SJSA1 (cell line): ENCODE results near the gene COL6A1. TPM values are rescaled to one million over a fixed set of nuclear protein-coding genes. Genes with fewer than 3 reads are reported as not detected.

ENCODE experiments used
- DNase-seq, 2 experiments: peaks; one replicate each; pipeline ENCODE4 v3.0.0-alpha.2; 2015 to 2020; ENCODE audit warnings: low spot score in 2 of 2, low read depth in 1 of 2
- H3K27ac ChIP-seq: fragments of 250-450 bp; sonication (Bioruptor Pico); 2 replicates; pipeline ENCODE4 v1.5.1; 2020; ENCODE audit warnings: mild to moderate bottlenecking, moderate library complexity
- H3K27me3 ChIP-seq: fragments of 250-450 bp; sonication (Bioruptor Pico); replicated peaks from 2 replicates; pipeline ENCODE4 v1.5.1; 2020; ENCODE audit warnings: mild to moderate bottlenecking, moderate library complexity
- H3K36me3 ChIP-seq: fragments of 250-450 bp; sonication (Bioruptor Pico); 2 replicates; pipeline ENCODE4 v1.5.1; 2020; ENCODE audit warnings: mild to moderate bottlenecking
- H3K4me1 ChIP-seq: fragments of 250-450 bp; sonication (Bioruptor Pico); replicated peaks from 2 replicates; pipeline ENCODE4 v1.6.1; 2021; ENCODE audit warnings: mild to moderate bottlenecking
- H3K4me3 ChIP-seq: fragments of 250-450 bp; sonication (Bioruptor Pico); 2 replicates; pipeline ENCODE4 v1.5.1; 2020; ENCODE audit warnings: mild to moderate bottlenecking
- H3K9me3 ChIP-seq: fragments of 250-450 bp; sonication (Bioruptor Pico); replicated peaks from 2 replicates; pipeline ENCODE4 v1.5.1; 2020; ENCODE audit warnings: mild to moderate bottlenecking
- total RNA-seq: library from RNA; depleted of rRNA; stranded (reverse); fragments of >200 nt; shearing (Covaris generic); gene quantifications from 2 replicates; pipeline ENCODE4 v1.2.3, GENCODE V29; 2014

Gene COL6A1
- total RNA-seq, 1 experiment from 2014 or later = 149 TPM

- no peak overlapping the region for H3K4me3 ChIP-seq
- no peak for DNase-seq
- H3K9me3 ChIP-seq = no peaks in the 10 kb centered on the region
- H3K27me3 ChIP-seq = no peaks in the 10 kb centered on the region
- H3K36me3 ChIP-seq = peaks cover 63% of the 10 kb centered on the region
- no peak overlapping the region for H3K27ac ChIP-seq
- peaks cover 18% of the 10 kb centered on the region for H3K4me1 ChIP-seq
Measured at GRCh38 chr21:45986316-45987051, 4.9 kb downstream of the COL6A1 start.

DNA sequence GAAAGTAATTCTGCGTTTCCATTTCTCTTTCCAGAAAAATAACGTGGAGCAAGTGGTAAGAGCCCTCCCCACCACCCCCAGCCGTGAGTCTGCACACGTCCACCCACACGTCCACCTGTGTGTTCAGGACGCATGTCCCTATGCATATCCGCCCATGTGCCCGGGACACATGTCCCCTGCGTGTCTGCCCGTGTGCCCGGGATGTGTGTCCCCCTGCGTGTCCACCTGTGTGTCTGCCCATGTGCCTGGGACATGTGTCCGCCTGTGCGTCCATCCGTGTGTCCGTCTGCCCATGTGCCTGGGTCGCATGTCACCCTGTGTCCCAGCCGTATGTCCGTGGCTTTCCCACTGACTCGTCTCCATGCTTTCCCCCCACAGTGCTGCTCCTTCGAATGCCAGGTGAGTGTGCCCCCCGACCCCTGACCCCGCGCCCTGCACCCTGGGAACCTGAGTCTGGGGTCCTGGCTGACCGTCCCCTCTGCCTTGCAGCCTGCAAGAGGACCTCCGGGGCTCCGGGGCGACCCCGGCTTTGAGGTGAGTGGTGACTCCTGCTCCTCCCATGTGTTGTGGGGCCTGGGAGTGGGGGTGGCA lies 5.6 kb downstream of the COL6A1 start:
- no peak overlapping the region for H3K4me3 ChIP-seq
- no peak overlapping the region for H3K27ac ChIP-seq
- no peaks in the 10 kb centered on the region for H3K9me3 ChIP-seq
- H3K4me1 ChIP-seq = peaks cover 12% of the 10 kb centered on the region
- no peaks in the 10 kb centered on the region for H3K27me3 ChIP-seq
- peaks cover 67% of the 10 kb centered on the region for H3K36me3 ChIP-seq
- DNase-seq = no peak

- Histone ChIP-seq H3K9me3 (no peaks in the 10 kb centered on the region), H3K4me1 (no peaks in the 10 kb centered on the region), H3K27me3 (no peaks in the 10 kb centered on the region), H3K27ac (no peak overlapping the region), H3K36me3 (peaks cover 73% of the 10 kb centered on the region), H3K4me3 (no peak overlapping the region)
- DNase-seq = no peak
Measured at GRCh38 chr21:45988366-45989347, 7.1 kb downstream of the COL6A1 start.

GRCh38 chr21:45989355-45990048 lies 7.9 kb downstream of the COL6A1 start:
- Histone ChIP-seq H3K4me3 (no peak overlapping the region), H3K27me3 (no peaks in the 10 kb centered on the region), H3K36me3 (peaks cover 73% of the 10 kb centered on the region), H3K4me1 (no peaks in the 10 kb centered on the region), H3K9me3 (no peaks in the 10 kb centered on the region), H3K27ac (no peak overlapping the region)
- peak in 1 of 2 experiments; percentile 43 for DNase-seq

DNA sequence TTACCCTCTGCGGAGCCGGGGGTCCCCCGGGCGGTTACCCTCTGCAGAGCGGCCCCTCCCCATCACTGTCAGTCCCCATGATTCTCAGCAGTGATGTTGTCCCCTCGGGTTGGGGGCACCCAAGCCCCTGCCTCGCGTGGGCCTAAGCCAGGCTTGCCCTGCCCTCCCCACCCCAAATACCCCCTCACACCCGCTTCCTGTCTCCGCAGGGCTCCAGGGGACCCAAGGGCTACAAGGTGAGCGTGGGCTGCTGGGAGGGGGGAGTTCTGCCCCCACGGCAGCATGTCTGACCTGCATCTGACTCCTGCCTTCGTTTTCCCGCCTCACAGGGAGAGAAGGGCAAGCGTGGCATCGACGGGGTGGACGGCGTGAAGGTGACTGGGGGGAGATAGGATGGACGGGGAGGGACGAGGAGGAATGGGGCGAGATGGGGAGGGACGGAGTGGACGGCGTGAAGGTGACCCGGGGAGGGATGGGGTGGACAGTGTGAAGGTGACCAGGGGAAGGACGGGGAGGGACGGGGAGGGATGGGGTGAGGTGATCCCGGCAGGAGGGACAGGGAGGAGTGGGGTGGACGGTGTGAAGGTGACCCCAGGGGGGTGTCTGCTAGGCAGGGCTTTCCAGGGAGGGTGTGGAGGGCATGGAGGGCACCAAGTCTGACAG lies 8.6 kb downstream of the COL6A1 start:
- no peak overlapping the region for H3K4me3 ChIP-seq
- peaks cover 72% of the 10 kb centered on the region for H3K36me3 ChIP-seq
- H3K9me3 ChIP-seq = no peaks in the 10 kb centered on the region
- no peak overlapping the region for H3K27ac ChIP-seq
- no peaks in the 10 kb centered on the region for H3K4me1 ChIP-seq
- peak in 1 of 2 experiments; percentile 38 for DNase-seq
- H3K27me3 ChIP-seq = no peaks in the 10 kb centered on the region

DNA sequence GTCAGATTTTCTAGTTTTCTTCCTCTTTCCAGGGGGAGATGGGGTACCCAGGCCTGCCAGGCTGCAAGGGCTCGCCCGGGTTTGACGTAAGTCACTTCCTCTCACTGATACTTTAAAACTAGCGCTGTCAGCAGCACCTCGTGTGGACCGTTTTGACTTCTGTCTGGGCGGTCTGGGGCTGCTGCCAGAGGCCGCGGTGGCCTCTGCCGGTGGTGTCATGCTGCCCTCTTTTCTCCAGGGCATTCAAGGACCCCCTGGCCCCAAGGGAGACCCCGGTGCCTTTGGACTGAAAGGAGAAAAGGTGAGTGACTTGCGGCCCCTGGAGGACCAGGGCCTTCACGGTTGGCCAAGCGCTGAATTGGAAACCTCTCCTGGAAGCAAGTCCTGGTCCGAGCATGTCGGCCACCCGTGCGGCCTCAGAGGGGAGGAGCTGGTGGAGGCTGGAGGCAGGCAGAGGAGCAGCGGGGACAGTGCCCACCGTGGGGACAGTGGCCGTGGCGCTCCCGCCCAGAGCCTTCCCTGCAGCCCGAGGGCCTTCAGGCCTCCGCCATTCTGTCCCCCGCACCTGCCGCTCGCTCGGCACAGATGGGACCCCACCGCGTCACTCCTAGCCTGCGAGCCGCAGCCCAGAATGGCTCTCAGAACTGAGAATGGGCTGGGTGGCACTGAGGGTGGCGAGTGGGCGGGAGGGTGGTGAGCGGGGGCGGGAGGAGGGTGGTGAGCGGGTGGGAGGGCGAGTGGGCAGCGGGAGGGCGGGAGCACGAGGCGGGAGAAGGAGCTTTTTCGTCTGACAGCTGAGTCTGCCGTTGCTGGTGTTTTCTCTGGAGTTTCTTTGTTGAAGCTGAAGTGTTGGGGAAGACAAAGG lies 9.4 kb downstream of the COL6A1 start:
- Histone ChIP-seq H3K4me1 (no peaks in the 10 kb centered on the region), H3K36me3 (peaks cover 64% of the 10 kb centered on the region), H3K27ac (no peak overlapping the region), H3K27me3 (no peaks in the 10 kb centered on the region), H3K9me3 (no peaks in the 10 kb centered on the region), H3K4me3 (no peak overlapping the region)
- DNase-seq = peak in 1 of 2 experiments; percentile 39

DNA sequence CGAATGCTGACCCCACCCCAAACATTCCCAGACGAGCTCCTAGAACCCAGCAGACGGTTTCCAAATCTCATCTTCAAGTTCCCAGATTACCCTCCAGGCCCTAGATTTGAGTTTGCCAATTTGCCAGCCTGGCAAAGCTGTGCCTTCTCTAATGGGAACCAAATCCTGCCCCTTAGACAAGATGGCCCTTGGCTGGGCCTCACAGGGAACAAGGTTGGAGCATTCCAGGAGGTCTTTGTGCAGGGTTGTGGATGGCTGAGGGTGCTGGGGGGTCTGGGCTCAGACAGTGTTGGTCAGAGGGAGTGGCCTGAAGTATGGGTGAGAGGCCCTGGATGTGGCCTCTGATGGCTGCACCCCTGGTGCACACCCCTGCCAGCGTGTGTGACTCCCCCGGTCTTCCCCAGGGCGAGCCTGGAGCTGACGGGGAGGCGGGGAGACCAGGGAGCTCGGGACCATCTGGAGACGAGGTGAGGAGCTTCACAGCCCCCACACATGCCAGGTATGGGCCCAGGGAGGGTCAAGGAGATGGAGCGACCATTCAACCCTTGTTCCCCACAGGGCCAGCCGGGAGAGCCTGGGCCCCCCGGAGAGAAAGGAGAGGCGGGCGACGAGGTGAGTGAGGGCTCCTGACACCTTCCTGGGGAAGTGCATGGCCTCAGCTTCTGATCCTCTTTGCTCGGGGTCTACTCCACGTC lies 10.2 kb downstream of the COL6A1 start:
- Histone ChIP-seq H3K27me3 (no peaks in the 10 kb centered on the region), H3K4me3 (no peak overlapping the region), H3K4me1 (no peaks in the 10 kb centered on the region), H3K27ac (no peak overlapping the region), H3K9me3 (no peaks in the 10 kb centered on the region), H3K36me3 (peaks cover 60% of the 10 kb centered on the region)
- no peak for DNase-seq

DNA sequence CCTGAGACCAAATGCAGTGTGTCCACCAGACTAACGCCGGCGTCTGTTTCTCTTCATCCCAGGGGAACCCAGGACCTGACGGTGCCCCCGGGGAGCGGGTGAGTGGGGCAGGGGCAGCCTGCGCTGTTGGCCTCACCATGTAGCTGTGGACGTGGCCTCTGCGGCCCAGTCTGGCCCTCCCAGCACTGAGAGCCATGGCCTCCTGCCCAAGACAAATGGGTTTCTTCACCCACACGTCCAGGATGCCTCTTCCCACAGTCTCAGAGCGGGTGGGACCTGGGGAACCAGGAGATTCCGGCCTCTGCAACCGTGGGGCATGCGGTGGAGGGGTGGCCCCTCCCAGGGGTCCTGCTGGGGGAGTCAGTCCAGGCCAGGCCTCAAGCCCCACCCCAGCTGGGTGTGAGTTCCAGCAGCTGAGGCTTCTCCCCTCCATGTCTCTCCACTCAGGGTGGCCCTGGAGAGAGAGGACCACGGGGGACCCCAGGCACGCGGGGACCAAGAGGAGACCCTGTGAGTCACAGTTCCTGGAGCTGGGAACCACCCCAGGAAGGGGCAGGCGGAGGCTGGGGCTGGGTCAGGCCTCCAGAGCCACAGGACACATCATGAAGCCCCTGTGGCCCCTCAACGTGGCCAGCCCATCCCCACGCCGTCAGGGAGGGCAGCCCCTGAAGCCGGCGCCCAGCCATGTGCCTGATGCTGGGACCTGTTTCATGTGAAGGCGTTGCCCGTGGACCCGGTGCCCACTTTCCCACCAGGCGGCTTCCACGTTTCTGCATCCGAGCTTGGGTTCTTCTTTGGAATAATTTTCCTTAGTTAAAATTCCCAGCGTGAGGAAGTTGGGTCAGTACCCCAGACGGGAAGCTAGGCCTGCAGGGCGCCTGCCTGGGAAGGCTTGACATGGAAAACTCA lies 11.0 kb downstream of the COL6A1 start:
- Histone ChIP-seq H3K36me3 (peaks cover 59% of the 10 kb centered on the region), H3K27me3 (no peaks in the 10 kb centered on the region), H3K4me1 (no peaks in the 10 kb centered on the region), H3K9me3 (no peaks in the 10 kb centered on the region), H3K27ac (no peak overlapping the region), H3K4me3 (no peak overlapping the region)
- DNase-seq = peak in 1 of 2 experiments; percentile 39

DNA sequence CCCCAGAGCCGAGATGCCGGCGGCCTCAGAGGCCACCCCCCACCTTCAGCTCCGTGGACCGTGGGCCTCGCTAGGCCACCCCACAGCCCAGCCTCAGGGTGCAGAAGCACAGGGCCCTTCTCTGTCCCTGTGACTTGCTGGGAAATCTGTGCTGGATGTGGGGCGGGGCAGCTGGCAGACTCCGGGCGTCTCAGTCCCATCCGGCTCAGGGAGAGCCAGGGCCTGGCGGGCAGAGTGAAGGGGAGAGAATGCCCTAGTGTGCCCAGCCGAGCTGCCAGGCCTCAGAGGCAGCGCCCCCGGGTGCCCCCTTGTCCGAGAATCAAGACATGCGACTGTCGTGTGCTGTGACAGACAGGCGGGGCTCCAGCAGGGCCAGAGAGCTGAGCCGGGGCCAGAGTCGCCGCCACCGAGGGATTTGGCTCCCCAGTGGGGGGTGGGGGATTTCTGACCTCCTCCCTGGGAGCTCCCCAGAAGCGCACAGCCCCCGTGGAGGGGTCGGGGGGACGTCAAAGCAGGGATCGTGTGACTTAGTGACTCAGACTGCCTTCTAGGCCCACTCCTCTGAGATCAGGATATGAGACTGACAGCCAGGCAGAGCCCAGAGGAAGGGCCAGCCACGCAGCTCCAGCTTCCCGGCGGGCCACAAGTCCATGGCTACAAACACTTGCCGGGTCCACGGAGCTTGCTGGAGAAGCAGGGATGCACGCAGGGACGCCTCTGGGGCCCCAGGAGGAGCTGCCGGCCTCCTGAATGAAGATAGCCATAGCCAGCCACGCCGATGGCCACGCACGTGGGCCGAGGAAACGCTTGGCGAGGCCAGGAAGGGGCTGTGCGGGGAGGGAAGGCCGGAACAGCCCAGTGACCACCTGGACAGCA lies 11.9 kb downstream of the COL6A1 start:
- Histone ChIP-seq H3K4me1 (no peaks in the 10 kb centered on the region), H3K27ac (no peak overlapping the region), H3K9me3 (no peaks in the 10 kb centered on the region), H3K27me3 (no peaks in the 10 kb centered on the region), H3K4me3 (no peak overlapping the region), H3K36me3 (peaks cover 68% of the 10 kb centered on the region)
- peak in 1 of 2 experiments; percentile 39 for DNase-seq

DNA sequence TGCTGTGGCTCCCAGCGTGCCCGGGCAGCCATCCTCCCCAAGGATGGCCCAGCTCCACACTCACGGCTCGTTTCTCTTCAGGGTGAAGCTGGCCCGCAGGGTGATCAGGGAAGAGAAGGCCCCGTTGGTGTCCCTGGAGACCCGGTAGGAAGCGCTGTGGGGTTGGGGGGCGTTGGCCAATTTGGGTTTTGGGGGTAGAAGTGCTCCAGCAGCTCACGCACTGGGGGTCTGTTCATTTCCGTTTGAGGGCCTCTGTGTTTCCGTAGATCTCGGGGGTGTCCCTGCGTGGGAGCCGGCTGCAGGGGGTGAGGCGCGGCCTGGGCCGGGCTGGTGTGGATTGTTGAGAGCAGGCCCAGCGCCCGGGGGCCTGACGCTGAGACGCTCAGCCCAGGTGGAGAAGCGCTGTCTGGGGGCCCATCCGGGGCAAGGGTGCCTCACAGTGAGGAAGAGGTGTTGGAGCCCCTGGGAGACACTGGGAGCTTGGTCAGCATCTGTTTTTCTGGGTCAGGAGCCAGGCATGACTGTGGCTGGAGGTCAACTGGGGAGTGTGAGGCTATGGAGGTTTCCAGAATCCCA lies 12.6 kb downstream of the COL6A1 start:
- Histone ChIP-seq H3K4me1 (no peaks in the 10 kb centered on the region), H3K4me3 (no peak overlapping the region), H3K27me3 (no peaks in the 10 kb centered on the region), H3K9me3 (no peaks in the 10 kb centered on the region), H3K27ac (no peak overlapping the region), H3K36me3 (peaks cover 71% of the 10 kb centered on the region)
- DNase-seq = no peak
